Activated CD4-positive, alpha-beta T cell treated with anti-CD3 and anti-CD28 coated beads for 4 hours (primary cell): ENCODE measurements around the gene NKAIN2.

Experiments used
- DNase-seq, 2 donors: peaks; one replicate each; pipeline ENCODE4 v3.0.0-alpha.2; 2020

NKAIN2 gene

GRCh38 chr6:124795643-124796463 is 992.2 kb downstream of the NKAIN2 start:
- DNase-seq, result no peak

- DNase-seq, result no peak
Measured at GRCh38 chr6:124796464-124796970, 992.9 kb downstream of the NKAIN2 start.

- no peak for DNase-seq
Measured at GRCh38 chr6:124797224-124797623, 993.6 kb downstream of the NKAIN2 start.

- no peak for DNase-seq
Measured at GRCh38 chr6:124798942-124799496, 995.4 kb downstream of the NKAIN2 start.

- DNase-seq, result no peak
Measured at GRCh38 chr6:124799638-124800037, 996.0 kb downstream of the NKAIN2 start.

GRCh38 chr6:124800222-124800621 is 996.6 kb downstream of the NKAIN2 start:
- no peak for DNase-seq

- DNase-seq, result no peak
Measured at GRCh38 chr6:124812067-124812466, 1008.4 kb downstream of the NKAIN2 start.

- no peak for DNase-seq
Measured at GRCh38 chr6:124819346-124819745, 1015.7 kb downstream of the NKAIN2 start.

GRCh38 chr6:124822204-124822613 is 1018.5 kb downstream of the NKAIN2 start:
- DNase-seq, result no peak

- no peak for DNase-seq
Measured at GRCh38 chr6:124822721-124823120, 1019.1 kb downstream of the NKAIN2 start.

GRCh38 chr6:124823240-124824111 is 1019.8 kb downstream of the NKAIN2 start:
- no peak for DNase-seq

GRCh38 chr6:124825564-124825963 is 1021.9 kb downstream of the NKAIN2 start:
- DNase-seq, result no peak

GRCh38 chr6:124829822-124830221 is 1026.2 kb downstream of the NKAIN2 start:
- no peak for DNase-seq

- DNase-seq, result no peak
Measured at GRCh38 chr6:124830506-124830905, 1026.8 kb downstream of the NKAIN2 start.

GRCh38 chr6:124854338-124854922 is 1050.8 kb downstream of the NKAIN2 start:
- DNase-seq, result no peak

- no peak for DNase-seq
Measured at GRCh38 chr6:124857746-124858145, 1054.1 kb downstream of the NKAIN2 start.

GRCh38 chr6:124858564-124858963 is 1054.9 kb downstream of the NKAIN2 start:
- DNase-seq, result no peak

GRCh38 chr6:124859366-124859765 is 1055.7 kb downstream of the NKAIN2 start:
- no peak for DNase-seq

- DNase-seq, result no peak
Measured at GRCh38 chr6:124866040-124866439, 1062.4 kb downstream of the NKAIN2 start.

- DNase-seq, result no peak
Measured at GRCh38 chr6:124867121-124867520, 1063.5 kb downstream of the NKAIN2 start.

- DNase-seq, result no peak
Measured at GRCh38 chr6:124868481-124868880, 1064.8 kb downstream of the NKAIN2 start.

- DNase-seq, result no peak
Measured at GRCh38 chr6:124869416-124869815, 1065.8 kb downstream of the NKAIN2 start.
